Progenitor cell of endocrine pancreas (in vitro differentiated cells): ENCODE results near the gene RHOH. TPM values are rescaled to one million over a fixed set of nuclear protein-coding genes. Genes with fewer than 3 reads are reported as not detected.

Experiments used
- DNase-seq: peaks from one replicate; pipeline ENCODE4 v3.0.0; 2021; ENCODE audit warnings: low spot score; ENCODE audit not compliant: unreplicated experiment
- H3K27ac Mint-ChIP-seq: 2 replicates; pipeline ENCODE4 v1.8.0; 2021; ENCODE audit warnings: mild to moderate bottlenecking, moderate library complexity, mixed read lengths
- H3K27me3 Mint-ChIP-seq: 2 replicates; pipeline ENCODE4 v1.8.0; 2021; ENCODE audit warnings: mixed read lengths
- H3K36me3 Mint-ChIP-seq: 2 replicates; pipeline ENCODE4 v1.8.0; 2022; ENCODE audit warnings: mixed read lengths; ENCODE audit not compliant: insufficient read depth
- H3K4me1 Mint-ChIP-seq: 2 replicates; pipeline ENCODE4 v1.8.0; 2021; ENCODE audit warnings: low read depth, mixed read lengths
- H3K4me3 Mint-ChIP-seq: 2 replicates; pipeline ENCODE4 v1.8.0; 2021; ENCODE audit warnings: low read depth, mild to moderate bottlenecking, moderate library complexity, mixed read lengths
- H3K9me3 Mint-ChIP-seq: 2 replicates; pipeline ENCODE4 v1.8.0; 2021; ENCODE audit warnings: low read depth, mixed read lengths
- CTCF ChIP-seq: fragments of 200-600 bp; sonication (generic); IDR thresholded peaks from one replicate; pipeline ENCODE4 v1.5.0; 2021; ENCODE audit warnings: antibody characterized with exemption, mild to moderate bottlenecking; ENCODE audit not compliant: unreplicated experiment
- total RNA-seq: library from RNA; stranded (reverse); gene quantifications from 2 replicates; pipeline ENCODE4 v1.2.1, GENCODE V29; 2021

Gene RHOH
- total RNA-seq, 1 donor from 2014 or later, result 4.5 TPM

DNA sequence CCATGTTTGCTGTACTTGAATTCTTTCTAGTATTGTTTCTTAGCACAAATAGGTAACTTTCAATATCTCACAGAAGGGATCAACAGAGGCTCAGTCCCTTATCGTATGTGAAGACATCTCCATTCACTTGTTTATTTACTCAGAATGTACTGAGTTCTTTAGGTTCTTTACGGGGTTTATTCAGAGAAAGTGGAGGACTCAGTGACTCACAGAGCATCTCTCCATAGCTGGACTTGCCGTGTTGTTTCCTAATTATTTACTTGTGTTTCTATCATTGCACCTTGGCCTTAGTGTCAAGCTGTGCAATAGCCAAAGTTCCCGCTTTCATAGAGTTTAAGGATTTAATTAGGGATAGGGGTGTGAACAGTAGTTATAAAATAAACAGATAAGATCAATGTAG lies 57.1 kb downstream of the RHOH start:
- H3K27me3 Mint-ChIP-seq, result no peaks in the 10 kb centered on the region
- H3K4me3 Mint-ChIP-seq, result no peak overlapping the region
- no peak for TF ChIP-seq CTCF
- H3K27ac Mint-ChIP-seq, result no peak overlapping the region
- peaks cover 23% of the 10 kb centered on the region for H3K4me1 Mint-ChIP-seq
- DNase-seq, result no peak
- H3K36me3 Mint-ChIP-seq, result peaks cover 2% of the 10 kb centered on the region
- H3K9me3 Mint-ChIP-seq, result peaks cover 3% of the 10 kb centered on the region

GRCh38 chr4:40254608-40255392 lies 58.0 kb downstream of the RHOH start:
- H3K4me1 Mint-ChIP-seq, result peaks cover 23% of the 10 kb centered on the region
- no peak overlapping the region for H3K4me3 Mint-ChIP-seq
- peaks cover 9% of the 10 kb centered on the region for H3K9me3 Mint-ChIP-seq
- no peaks in the 10 kb centered on the region for H3K27me3 Mint-ChIP-seq
- no peak for TF ChIP-seq CTCF
- no peak for DNase-seq
- peaks cover 2% of the 10 kb centered on the region for H3K36me3 Mint-ChIP-seq
- peak overlapping the region; percentile 84 for H3K27ac Mint-ChIP-seq

- Mint-ChIP-seq H3K4me1 (peaks cover 23% of the 10 kb centered on the region), H3K27ac (peak overlapping the region; percentile 53), H3K36me3 (peaks cover 2% of the 10 kb centered on the region), H3K9me3 (peaks cover 9% of the 10 kb centered on the region), H3K27me3 (no peaks in the 10 kb centered on the region), H3K4me3 (no peak overlapping the region)
- no peak for TF ChIP-seq CTCF
- no peak for DNase-seq
These were observed 58.8 kb downstream of the RHOH start for GRCh38 chr4:40255393-40256281.

GRCh38 chr4:40256329-40256728 lies 59.5 kb downstream of the RHOH start:
- Mint-ChIP-seq H3K9me3 (peaks cover 15% of the 10 kb centered on the region), H3K27ac (no peak overlapping the region), H3K27me3 (no peaks in the 10 kb centered on the region), H3K4me3 (no peak overlapping the region), H3K4me1 (peaks cover 23% of the 10 kb centered on the region), H3K36me3 (peaks cover 5% of the 10 kb centered on the region)
- no peak for TF ChIP-seq CTCF
- DNase-seq, result no peak

GRCh38 chr4:40256817-40257216 lies 60.0 kb downstream of the RHOH start:
- peaks cover 23% of the 10 kb centered on the region for H3K4me1 Mint-ChIP-seq
- peaks cover 15% of the 10 kb centered on the region for H3K9me3 Mint-ChIP-seq
- H3K27me3 Mint-ChIP-seq, result no peaks in the 10 kb centered on the region
- TF ChIP-seq CTCF, result no peak
- no peak overlapping the region for H3K4me3 Mint-ChIP-seq
- no peak overlapping the region for H3K27ac Mint-ChIP-seq
- peaks cover 4% of the 10 kb centered on the region for H3K36me3 Mint-ChIP-seq
- no peak for DNase-seq
